ENCODE data around the gene CMTR2.

- no peak for TF ChIP-seq POLR2A (IDR thresholded peaks at IDR 0.05)
- no peak for TF ChIP-seq CTCF (IDR thresholded peaks at IDR 0.05)
Observed at GRCh38 chr16:71262391-71262790, 26.8 kb downstream of the CMTR2 start.

Measured in testis (tissue), 2 donors.